Measurements from ENCODE around the gene NPTXR. TPM values are rescaled to one million over a fixed set of nuclear protein-coding genes. Genes with fewer than 3 reads are reported as not detected.

The NPTXR gene
- total and polyA plus RNA-seq, 2 donors (not counting 3 experiments of a cell fraction or from before 2014, with no cell fraction given), result 0.37 to 0.73 TPM

- Histone ChIP-seq H3K9me1 (replicated peaks; ENCODE audit: control insufficient read depth, extremely low read depth, insufficient read depth, low read length) (no peaks in the 10 kb centered on the region), H3K27ac (ENCODE audit: insufficient read depth, low read depth, low read length) (no peak overlapping the region), H3K36me3 (ENCODE audit: control insufficient read depth in 2 of 2, extremely low read depth in 1 of 2, insufficient read depth in 2 of 2, low read length in 2 of 2) (no peaks in the 10 kb centered on the region), H3K9ac (replicated peaks; ENCODE audit: extremely low read depth, insufficient read depth, low read length) (no peak overlapping the region), H3K27me3 (ENCODE audit: control insufficient read depth in 2 of 2, insufficient read depth in 2 of 2, low read length in 2 of 2) (peaks cover 5 to 6% of the 10 kb centered on the region in 2 experiments), H4K20me1 (replicated peaks; ENCODE audit: control insufficient read depth, extremely low read depth, insufficient read depth, low read length) (no peaks in the 10 kb centered on the region), H3K4me3 (replicated peaks in 1 of 3; ENCODE audit: insufficient read depth in 1 of 3, low read depth in 1 of 3, low read length in 3 of 3) (no peak overlapping the region), H2AFZ (ENCODE audit: low read depth, low read length) (no peak overlapping the region), H3K4me2 (ENCODE audit: insufficient read depth, low read length) (no peak overlapping the region), H3K4me1 (ENCODE audit: control insufficient read depth, extremely low read depth, insufficient read depth, low read length) (no peaks in the 10 kb centered on the region), H3K9me3 (replicated peaks; ENCODE audit: control insufficient read depth, insufficient read depth, low read length) (no peaks in the 10 kb centered on the region), H3K79me2 (ENCODE audit: control insufficient read depth, insufficient read depth, low read length) (no peaks in the 10 kb centered on the region)
- intact Hi-C loops (cut with micrococcal nuclease) (no loop called here), dilution Hi-C loops (cut with MboI; ENCODE audit: extremely low pct_ligation_motif_present, low sequenced_read_pairs) (no loop called here)
- no peak for DNase-seq (ENCODE audit: low read depth, low spot score)
- no peak for FAIRE-seq
- no TSS peak for BruUV-seq (replicated peaks)
- ChIA-PET CTCF (interaction anchor here (1.2 to 4.5 kb wide), 4 partner anchors 11 to 83 kb away, joined by 3 to 41 read pairs (median 6); no protein-coding TSS in a partner anchor), POLR2A (no interaction called here)
- TF ChIP-seq POLR2A (IDR thresholded peaks at IDR 0.05; ENCODE audit: low read depth, low read length) (no peak), FOS (IDR thresholded peaks at IDR 0.05; ENCODE audit: borderline replicate concordance, insufficient read depth, low read length) (no peak), JUN (IDR thresholded peaks at IDR 0.05; ENCODE audit: borderline replicate concordance, insufficient read depth, insufficient read length, low read depth) (no peak), EZH2 (IDR thresholded peaks at IDR 0.05; ENCODE audit: borderline replicate concordance, low read depth, low read length, severe bottlenecking) (no peak), POLR2AphosphoS5 (IDR thresholded peaks at IDR 0.05; ENCODE audit: insufficient read depth, low read depth, low read length) (no peak), GATA2 (IDR thresholded peaks at IDR 0.05; ENCODE audit: insufficient read depth, insufficient read length, low read depth, low read length) (no peak), MYC (IDR thresholded peaks at IDR 0.05; ENCODE audit: low read depth, low read length) (no peak)
- TF ChIP-seq, protein P1, sequence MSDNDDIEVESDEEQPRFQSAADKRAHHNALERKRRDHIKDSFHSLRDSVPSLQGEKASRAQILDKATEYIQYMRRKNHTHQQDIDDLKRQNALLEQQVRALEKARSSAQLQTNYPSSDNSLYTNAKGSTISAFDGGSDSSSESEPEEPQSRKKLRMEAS (IDR thresholded peaks at IDR 0.05; ENCODE audit: insufficient read depth, insufficient read length), result no peak
- TF ChIP-seq, protein P2, sequence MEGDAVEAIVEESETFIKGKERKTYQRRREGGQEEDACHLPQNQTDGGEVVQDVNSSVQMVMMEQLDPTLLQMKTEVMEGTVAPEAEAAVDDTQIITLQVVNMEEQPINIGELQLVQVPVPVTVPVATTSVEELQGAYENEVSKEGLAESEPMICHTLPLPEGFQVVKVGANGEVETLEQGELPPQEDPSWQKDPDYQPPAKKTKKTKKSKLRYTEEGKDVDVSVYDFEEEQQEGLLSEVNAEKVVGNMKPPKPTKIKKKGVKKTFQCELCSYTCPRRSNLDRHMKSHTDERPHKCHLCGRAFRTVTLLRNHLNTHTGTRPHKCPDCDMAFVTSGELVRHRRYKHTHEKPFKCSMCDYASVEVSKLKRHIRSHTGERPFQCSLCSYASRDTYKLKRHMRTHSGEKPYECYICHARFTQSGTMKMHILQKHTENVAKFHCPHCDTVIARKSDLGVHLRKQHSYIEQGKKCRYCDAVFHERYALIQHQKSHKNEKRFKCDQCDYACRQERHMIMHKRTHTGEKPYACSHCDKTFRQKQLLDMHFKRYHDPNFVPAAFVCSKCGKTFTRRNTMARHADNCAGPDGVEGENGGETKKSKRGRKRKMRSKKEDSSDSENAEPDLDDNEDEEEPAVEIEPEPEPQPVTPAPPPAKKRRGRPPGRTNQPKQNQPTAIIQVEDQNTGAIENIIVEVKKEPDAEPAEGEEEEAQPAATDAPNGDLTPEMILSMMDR (IDR thresholded peaks at IDR 0.05; ENCODE audit: extremely low read depth in 1 of 2, insufficient read depth in 1 of 2, low read depth in 1 of 2, low read length in 2 of 2), result no peak
These were observed 8.7 kb upstream of the NPTXR start for GRCh38 chr22:38852522-38852921.
